Mucosa of descending colon (tissue), 3 donors: ENCODE results near the gene MUS81. TPM values are rescaled to one million over a fixed set of nuclear protein-coding genes. Genes with fewer than 3 reads are reported as not detected.

Source experiments
- ATAC-seq: fragments of 200-7000 bp; cut with Tn5 transposase; one replicate; pipeline ENCODE4 v1.9.1; 2020; ENCODE audit warnings: mild to moderate bottlenecking, moderate library complexity
- DNase-seq, 3 donors: peaks; one replicate each; pipeline ENCODE4 v3.0.0-alpha.2; 2020
- H3K36me3 ChIP-seq: fragments of 200-600 bp; one replicate; pipeline ENCODE4 v1.8.0; 2021; ENCODE audit warnings: low read depth, mild to moderate bottlenecking
- H3K4me1 ChIP-seq: fragments of 200-600 bp; one replicate; pipeline ENCODE4 v1.8.0; 2021; ENCODE audit warnings: low read depth, mild to moderate bottlenecking
- H3K4me3 ChIP-seq: fragments of 200-600 bp; one replicate; pipeline ENCODE4 v1.8.0; 2021; ENCODE audit warnings: mild to moderate bottlenecking
- H3K9me3 ChIP-seq: fragments of 200-600 bp; one replicate; pipeline ENCODE4 v1.8.0; 2021; ENCODE audit warnings: mild to moderate bottlenecking
- CTCF ChIP-seq: fragments of 200-600 bp; IDR thresholded peaks from one replicate; pipeline ENCODE4 v1.8.0; 2022; ENCODE audit warnings: antibody characterized with exemption, mild to moderate bottlenecking
- intact Hi-C, 2 donors: fragments of 100-400 bp; cut with DNase I in 1 of 2; cut with micrococcal nuclease in 1 of 2; formaldehyde crosslinking; loops; one replicate each; pipeline versions ENCODE4 v1.11.0 to v1.11.1; 2022; cut with DNase I, micrococcal nuclease
- long read RNA-seq, 2 donors: library from polyadenylated mRNA; unstranded; transcript quantifications; one replicate each; pipeline ENCODE4 v2.0.0, GENCODE V29; 2019 to 2021
- total RNA-seq, 3 donors: library from RNA; stranded (reverse); fragmentation: NEBNext Ultra II Directional in 2 of 3; extraction: Animal tissue kit (Norgen Biotek cat#: 25700) in 2 of 3; gene quantifications; one replicate each; pipeline versions ENCODE4 v1.2.1 to v1.2.4, GENCODE V29; 2021 to 2023
- donor health status: DM: no; HTN: no; CAD: no; lungs with moderate emphysema.
- donor health status: DM: no; HTN: no; CAD: no.
- donor health status: DM: no; HTN: yes; CAD: no.

MUS81 gene
- 10 to 100 TPM; 48.0 to 81.8 (median 58.7) TPM for total RNA-seq
- long read RNA-seq, donor 1, transcript MUS81-201 (16 exons, 2,392 nt) = major isoform, 50 of 121 reads
- long read RNA-seq, donor 1, partial matches to known transcripts = 16 of 121 reads
- long read RNA-seq, donor 1, other reads (novel, unspliced or antisense) = 52 of 121 reads
- long read RNA-seq, donor 2, transcript MUS81-201 (16 exons, 2,392 nt) = major isoform, 28 of 44 reads
- long read RNA-seq, donor 2, partial matches to known transcripts = 1 of 44 reads
- long read RNA-seq, donor 2, other reads (novel, unspliced or antisense) = 15 of 44 reads

- Histone ChIP-seq H3K36me3 (peaks cover 8% of the 10 kb centered on the region), H3K4me3 (peak within 1 kb of the TSS; percentile 57), H3K9me3 (no peaks in the 10 kb centered on the region), H3K4me1 (peaks cover 26% of the 10 kb centered on the region)
- intact Hi-C loops = no loop called here
- TF ChIP-seq CTCF = peak; percentile 69
- peak; percentile 71 for ATAC-seq
- peak; percentile 98 to 100 (median 99) for DNase-seq
Observed at GRCh38 chr11:65860278-65861164, at the start of gene MUS81. MUS81 (plus strand) TSS chr11:65860433; CDS start chr11:65860754, 321 bp downstream.

GRCh38 chr11:65811764-65812475 is 48.3 kb upstream of the MUS81 start:
- intact Hi-C loops = loop anchor here in 1 of 2 donors (10.0 kb wide), 1 partner anchor 107 kb away; no protein-coding TSS in a partner anchor
- Histone ChIP-seq H3K36me3 (no peaks in the 10 kb centered on the region), H3K9me3 (no peaks in the 10 kb centered on the region), H3K4me1 (peaks cover under 1% of the 10 kb centered on the region), H3K4me3 (no peak overlapping the region)
- no peak for TF ChIP-seq CTCF
- DNase-seq = peak in 1 of 3 donors; percentile 25
- no peak for ATAC-seq

GRCh38 chr11:65814131-65814985 is 45.9 kb upstream of the MUS81 start:
- no peak for TF ChIP-seq CTCF
- DNase-seq (peak in 1 of 3 donors; percentile 33), ATAC-seq (no peak)
- no peaks in the 10 kb centered on the region for H3K36me3 ChIP-seq
- H3K4me3 ChIP-seq = no peak overlapping the region
- no peaks in the 10 kb centered on the region for H3K9me3 ChIP-seq
- intact Hi-C loops = loop anchor here in 1 of 2 donors (10.0 kb wide), 1 partner anchor 110 kb away; no protein-coding TSS in a partner anchor
- H3K4me1 ChIP-seq = peaks cover 8% of the 10 kb centered on the region

- ATAC-seq = no peak
- H3K4me3 ChIP-seq = no peak overlapping the region
- no peak for TF ChIP-seq CTCF
- H3K36me3 ChIP-seq = no peaks in the 10 kb centered on the region
- DNase-seq = peak in 1 of 3 donors; percentile 39
- H3K4me1 ChIP-seq = peaks cover 14% of the 10 kb centered on the region
- intact Hi-C loops = loop anchor here in 1 of 2 donors (10.0 kb wide), 1 partner anchor 110 kb away; no protein-coding TSS in a partner anchor
- no peaks in the 10 kb centered on the region for H3K9me3 ChIP-seq
Observed at GRCh38 chr11:65814986-65815565, 45.2 kb upstream of the MUS81 start.
